LNCAP (cell line): ENCODE results near the gene TBC1D8B.
A peak's percentile ranks its signal among the peaks of the same experiment; 100 is the strongest.

Experiments
- TF ChIP-seq, protein P1 (sequence below): fragments of 450-650 bp; IDR thresholded peaks from 2 replicates; pipeline ENCODE4 v1.5.1; 2017; ENCODE audit warnings: mild to moderate bottlenecking

Gene TBC1D8B

DNA sequence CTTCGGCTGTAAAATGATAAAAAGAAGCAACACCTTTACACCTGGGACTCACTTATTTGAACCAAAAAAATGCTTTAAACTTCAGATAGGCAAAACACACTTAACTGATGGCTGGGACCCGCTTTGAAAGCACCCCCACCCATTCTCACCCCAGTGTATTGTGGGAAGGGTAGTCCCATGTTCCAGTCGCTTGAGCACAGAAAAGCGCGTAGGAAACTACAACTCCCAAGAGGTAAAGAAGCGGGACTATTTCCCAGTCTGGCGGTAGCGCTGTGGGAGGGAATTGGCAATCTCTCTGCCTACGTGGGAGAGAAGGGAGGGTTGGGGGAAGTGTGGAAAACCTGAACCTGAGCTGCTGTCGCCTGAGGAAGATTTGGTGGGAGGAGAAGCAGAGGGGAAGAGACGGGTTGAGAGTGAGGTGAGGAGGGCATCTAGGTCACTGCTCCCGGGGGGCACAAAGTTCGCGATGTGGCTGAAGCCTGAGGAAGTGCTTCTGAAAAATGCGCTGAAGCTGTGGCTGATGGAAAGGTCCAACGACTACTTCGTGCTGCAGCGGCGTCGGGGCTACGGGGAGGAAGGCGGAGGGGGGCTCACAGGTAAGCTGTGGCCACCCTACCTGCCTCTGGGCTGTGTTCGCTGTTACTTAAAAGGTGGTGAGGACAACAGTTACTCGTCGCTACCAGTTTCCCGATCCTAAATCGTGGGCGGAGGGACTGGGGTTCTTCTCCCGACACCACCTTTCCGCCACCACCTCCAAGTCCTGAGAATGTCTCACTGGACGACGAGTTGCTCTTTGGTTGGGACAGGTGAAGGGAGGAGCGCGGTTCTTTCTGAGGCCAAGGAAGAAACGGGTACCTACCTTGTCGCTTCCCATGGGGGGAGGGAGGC, at the start of gene TBC1D8B:
TBC1D8B (plus strand) TSS at position 286 of the 888 bp plus-strand sequence; CDS start at position 467, 181 bp downstream.
- TF ChIP-seq, protein P1, sequence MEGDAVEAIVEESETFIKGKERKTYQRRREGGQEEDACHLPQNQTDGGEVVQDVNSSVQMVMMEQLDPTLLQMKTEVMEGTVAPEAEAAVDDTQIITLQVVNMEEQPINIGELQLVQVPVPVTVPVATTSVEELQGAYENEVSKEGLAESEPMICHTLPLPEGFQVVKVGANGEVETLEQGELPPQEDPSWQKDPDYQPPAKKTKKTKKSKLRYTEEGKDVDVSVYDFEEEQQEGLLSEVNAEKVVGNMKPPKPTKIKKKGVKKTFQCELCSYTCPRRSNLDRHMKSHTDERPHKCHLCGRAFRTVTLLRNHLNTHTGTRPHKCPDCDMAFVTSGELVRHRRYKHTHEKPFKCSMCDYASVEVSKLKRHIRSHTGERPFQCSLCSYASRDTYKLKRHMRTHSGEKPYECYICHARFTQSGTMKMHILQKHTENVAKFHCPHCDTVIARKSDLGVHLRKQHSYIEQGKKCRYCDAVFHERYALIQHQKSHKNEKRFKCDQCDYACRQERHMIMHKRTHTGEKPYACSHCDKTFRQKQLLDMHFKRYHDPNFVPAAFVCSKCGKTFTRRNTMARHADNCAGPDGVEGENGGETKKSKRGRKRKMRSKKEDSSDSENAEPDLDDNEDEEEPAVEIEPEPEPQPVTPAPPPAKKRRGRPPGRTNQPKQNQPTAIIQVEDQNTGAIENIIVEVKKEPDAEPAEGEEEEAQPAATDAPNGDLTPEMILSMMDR, result no peak

DNA sequence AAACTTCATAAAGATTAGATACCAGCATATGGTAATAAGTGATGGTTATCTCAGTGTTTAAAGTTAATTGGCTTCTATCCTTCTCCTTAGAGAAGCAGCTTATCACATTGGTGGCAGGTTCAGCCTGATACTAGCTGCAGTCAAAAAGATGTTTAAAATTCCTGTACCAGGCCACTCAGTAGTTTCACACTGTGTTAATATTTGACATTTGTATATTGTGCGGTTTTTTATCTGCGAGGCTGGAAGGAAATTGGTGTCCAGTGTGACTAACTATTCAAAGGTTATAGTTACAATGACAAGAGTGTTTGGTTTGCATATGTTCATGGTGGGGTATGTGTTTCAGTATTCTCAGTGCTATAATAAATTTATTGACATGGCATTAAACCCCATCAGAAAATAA, 27.5 kb upstream of the TBC1D8B start:
- TF ChIP-seq, protein P1, result no peak

DNA sequence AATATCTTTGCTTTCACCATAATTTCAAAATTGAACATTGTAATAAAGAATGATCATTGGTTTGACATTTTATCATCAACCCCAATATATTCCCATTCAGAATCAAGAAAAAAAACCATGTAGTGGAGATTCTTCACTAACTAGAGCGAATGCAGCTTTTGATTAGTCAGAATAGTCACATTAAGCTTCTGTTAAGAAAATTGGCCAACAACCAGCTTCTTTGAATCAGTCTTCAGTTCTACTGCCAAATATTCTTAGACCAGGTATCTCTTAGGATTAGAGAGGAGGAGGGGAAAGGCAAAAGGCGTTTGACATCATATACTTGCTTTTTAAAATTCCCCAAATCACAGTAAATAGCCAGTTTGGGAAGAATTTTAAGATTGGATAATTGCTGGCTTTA, 22.2 kb upstream of the TBC1D8B start:
- TF ChIP-seq, protein P1, result no peak

DNA sequence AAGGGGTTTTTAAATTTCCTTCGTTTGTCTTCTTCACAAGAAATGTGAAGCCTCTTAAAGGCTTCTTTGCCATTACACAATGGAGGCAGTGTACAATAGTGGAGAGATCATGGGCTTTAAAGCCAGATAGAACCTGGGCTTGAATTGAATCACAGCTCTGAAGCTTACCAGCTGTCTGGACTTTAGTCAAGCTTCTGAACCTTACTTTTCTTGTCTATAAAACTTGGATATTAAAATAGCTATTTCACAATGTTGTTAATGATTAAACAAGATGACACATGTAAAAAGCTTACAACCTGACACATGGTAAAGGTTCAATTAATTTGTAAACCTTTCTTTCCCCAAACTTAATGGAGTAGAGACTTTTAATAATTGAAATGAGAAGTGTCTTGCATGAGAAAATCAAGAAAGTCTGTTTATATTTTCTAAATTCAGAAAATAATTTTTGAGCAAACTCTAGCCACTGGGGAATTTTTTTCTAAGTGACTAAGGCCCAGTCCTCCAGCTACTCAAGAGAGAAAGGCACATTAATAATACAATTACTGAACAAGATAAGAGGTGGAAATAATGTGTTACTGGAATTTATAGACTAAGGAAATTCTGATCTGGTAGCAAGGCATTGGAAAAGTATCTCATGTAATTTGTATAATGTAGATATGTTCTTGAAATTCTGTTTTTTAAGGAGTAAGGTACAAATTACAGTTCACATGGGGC, 21.7 kb upstream of the TBC1D8B start:
- TF ChIP-seq, protein P1, result no peak

DNA sequence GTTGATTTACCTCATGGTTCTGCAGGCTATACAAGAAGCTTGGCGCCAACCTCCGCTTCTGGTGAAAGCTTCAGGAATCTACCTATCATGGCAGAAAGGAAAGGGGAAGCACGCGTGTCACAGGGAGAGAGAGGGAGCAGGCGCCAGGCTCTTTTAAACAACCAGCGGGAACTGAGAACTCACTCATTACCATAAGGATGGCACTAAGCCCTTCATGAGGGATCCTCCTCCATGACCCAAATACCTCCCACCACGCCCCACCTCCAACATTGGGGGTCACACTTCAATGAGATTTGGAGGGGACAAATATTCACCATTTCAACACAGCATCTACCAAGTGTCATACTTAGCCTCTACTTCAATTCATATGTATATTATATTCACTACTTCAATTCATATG, 18.8 kb upstream of the TBC1D8B start:
- TF ChIP-seq, protein P1, result no peak

DNA sequence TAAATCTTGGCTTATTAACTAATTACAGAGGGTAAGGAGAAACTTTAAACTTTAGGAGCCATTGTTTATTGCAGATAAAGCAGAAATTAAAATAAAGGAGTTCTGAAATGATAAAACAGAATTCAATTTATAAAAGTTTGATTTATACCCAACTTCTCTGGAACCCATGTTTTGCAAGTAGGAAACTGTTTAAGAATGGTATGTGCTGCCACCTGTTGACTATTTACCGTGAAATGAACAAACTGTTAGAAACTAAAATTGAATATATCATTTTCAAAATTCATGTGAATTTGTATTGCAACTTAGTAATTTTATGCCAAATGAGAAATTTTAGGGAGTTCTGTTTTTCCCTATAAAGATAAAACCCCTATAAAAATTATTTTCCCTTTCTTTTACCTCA, 11.0 kb upstream of the TBC1D8B start:
- TF ChIP-seq, protein P1, result peak; percentile 44

DNA sequence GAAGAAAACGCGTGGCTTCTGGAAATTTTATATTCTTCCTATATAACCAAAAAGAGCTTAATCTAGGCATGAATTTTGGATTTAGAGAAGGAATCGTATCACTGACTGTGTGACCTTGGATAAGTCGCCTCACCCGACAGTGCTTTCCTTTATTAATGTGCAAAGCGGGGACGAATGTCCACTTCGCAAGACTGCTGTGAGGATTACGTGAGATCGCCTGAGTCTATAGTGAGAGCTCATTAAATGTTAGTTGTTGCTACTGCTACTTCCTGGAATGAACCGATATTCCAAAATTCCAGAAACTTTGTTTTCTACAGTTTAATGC, 448 bp upstream of the TBC1D8B start:
- TF ChIP-seq, protein P1, result no peak
